Vagina (tissue), 2 donors: Measurements from ENCODE around the gene FAM237A.

ENCODE experiments used
- CTCF ChIP-seq, 3 experiments: fragments of 450-650 bp in 2 of 3; fragments of 200-600 bp in 1 of 3; sonication (generic) in 1 of 3; IDR thresholded peaks; one replicate each; pipeline ENCODE4 v1.5.1; 2017 to 2019; ENCODE audit warnings: antibody characterized with exemption in 3 of 3, mild to moderate bottlenecking in 2 of 3, moderate library complexity in 2 of 3
- POLR2A ChIP-seq, 2 donors: fragments of 450-650 bp; IDR thresholded peaks; one replicate each; pipeline ENCODE4 v1.6.1; 2017; ENCODE audit warnings: antibody characterized with exemption in 2 of 2, mild to moderate bottlenecking in 2 of 2, moderate library complexity in 2 of 2

DNA sequence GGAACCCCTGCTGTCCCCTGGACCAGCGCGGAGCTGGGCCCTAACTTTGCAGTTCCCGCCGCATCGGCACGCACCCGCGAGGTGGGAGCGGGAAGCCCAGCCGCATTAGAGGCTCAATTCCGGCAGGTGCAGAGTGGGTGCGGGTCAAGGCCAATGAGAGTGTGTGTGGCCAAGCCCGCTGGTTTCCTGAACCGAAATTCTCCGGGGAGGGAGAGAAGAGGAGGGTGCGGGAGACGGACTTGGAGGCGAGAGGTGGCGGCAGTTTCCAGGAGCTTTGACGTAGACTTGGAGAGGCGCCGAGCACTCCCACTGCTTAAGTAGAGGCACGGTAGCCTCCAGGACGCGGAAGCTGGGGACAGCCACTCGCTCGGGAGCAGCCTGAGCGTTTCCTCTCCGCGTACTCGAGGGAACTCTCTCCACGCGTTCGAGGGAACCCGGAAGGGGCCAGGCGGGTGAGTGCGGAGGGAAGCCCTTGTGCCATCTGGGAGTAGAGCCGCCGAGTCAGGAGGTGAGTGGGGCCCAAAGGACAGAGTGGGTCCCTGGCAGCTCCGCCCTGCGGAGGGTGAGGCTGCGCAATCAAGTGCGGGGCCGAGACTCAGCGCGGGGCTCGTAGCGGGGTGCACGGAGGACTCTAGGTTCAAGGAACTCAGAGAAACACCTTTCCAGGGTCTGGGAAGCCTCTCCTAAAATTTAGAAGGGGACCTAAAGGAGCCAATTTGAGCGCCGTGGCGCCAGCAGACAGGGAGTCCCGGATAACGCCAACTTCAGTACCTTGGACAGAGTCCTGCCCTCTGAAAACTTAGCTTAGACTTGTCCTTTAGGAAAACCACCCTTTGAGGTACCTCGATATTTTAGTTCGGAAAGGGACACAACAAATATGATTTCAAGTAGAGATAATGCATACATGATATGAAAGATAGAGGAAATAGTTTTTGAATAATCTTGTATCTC is at the start of gene FAM237A:
- TF ChIP-seq POLR2A (IDR thresholded peaks at IDR 0.05) (no peak), CTCF (IDR thresholded peaks at IDR 0.05) (no peak)
